GM20431 (cell line): ENCODE results near the gene TMPRSS13.

Experiments
- in situ Hi-C: fragments of 300-500 bp; cut with MseI, MboI; formaldehyde crosslinking; loops from one replicate; pipeline ENCODE4 v1.15.0; 2020; ENCODE audit warnings: low sequenced_read_pairs; ENCODE audit not compliant: unreplicated experiment

The TMPRSS13 gene

GRCh38 chr11:117950993-117951961 is 22.1 kb upstream of the TMPRSS13 start:
- in situ Hi-C loops, result loop anchor here (10.0 kb wide), 1 partner anchor 104 kb away; no protein-coding TSS in a partner anchor

GRCh38 chr11:117950301-117950700 is 21.1 kb upstream of the TMPRSS13 start:
- in situ Hi-C loops, result loop anchor here (10.0 kb wide), 1 partner anchor 104 kb away; no protein-coding TSS in a partner anchor

GRCh38 chr11:117949062-117949461 is 19.9 kb upstream of the TMPRSS13 start:
- in situ Hi-C loops, result loop anchor here (10.0 kb wide), 1 partner anchor 124 kb away; the partner anchor contains the start of gene FXYD2

- in situ Hi-C loops, result loop anchor here (10.0 kb wide), 1 partner anchor 124 kb away; the partner anchor contains the start of gene FXYD2
These were observed 19.3 kb upstream of the TMPRSS13 start for GRCh38 chr11:117948466-117948865.

- in situ Hi-C loops, result loop anchor here (10.0 kb wide), 1 partner anchor 123 kb away; the partner anchor contains the start of gene FXYD2
These were observed 18.5 kb upstream of the TMPRSS13 start for GRCh38 chr11:117947751-117948150.

- in situ Hi-C loops, result loop anchor here (10.0 kb wide), 1 partner anchor 122 kb away; the partner anchor contains the start of gene FXYD2
These were observed 17.8 kb upstream of the TMPRSS13 start for GRCh38 chr11:117946842-117947526.

GRCh38 chr11:117946156-117946841 is 17.1 kb upstream of the TMPRSS13 start:
- in situ Hi-C loops, result loop anchor here (10.0 kb wide), 1 partner anchor 121 kb away; the partner anchor contains the start of gene FXYD2

- in situ Hi-C loops, result loop anchor here (10.0 kb wide), 1 partner anchor 120 kb away; the partner anchor contains the start of gene FXYD2
These were observed 16.0 kb upstream of the TMPRSS13 start for GRCh38 chr11:117945047-117945810.

GRCh38 chr11:117944554-117944953 is 15.4 kb upstream of the TMPRSS13 start:
- in situ Hi-C loops, result loop anchor here (10.0 kb wide), 1 partner anchor 120 kb away; the partner anchor contains the start of gene FXYD2

- in situ Hi-C loops, result loop anchor here (10.0 kb wide), 1 partner anchor 117 kb away; the partner anchor contains the start of gene FXYD2
These were observed 12.9 kb upstream of the TMPRSS13 start for GRCh38 chr11:117941976-117942654.

GRCh38 chr11:117941163-117941707 is 12.0 kb upstream of the TMPRSS13 start:
- in situ Hi-C loops, result loop anchor here (10.0 kb wide), 1 partner anchor 116 kb away; the partner anchor contains the start of gene FXYD2

- in situ Hi-C loops, result loop anchor here (10.0 kb wide), 1 partner anchor 116 kb away; the partner anchor contains the start of gene FXYD2
These were observed 11.5 kb upstream of the TMPRSS13 start for GRCh38 chr11:117940736-117941135.

- in situ Hi-C loops, result no loop called here
These were observed 7.8 kb upstream of the TMPRSS13 start for GRCh38 chr11:117936973-117937372.

- in situ Hi-C loops, result no loop called here
These were observed 5.5 kb upstream of the TMPRSS13 start for GRCh38 chr11:117934526-117935307.

GRCh38 chr11:117933930-117934329 is 4.7 kb upstream of the TMPRSS13 start:
- in situ Hi-C loops, result no loop called here

- in situ Hi-C loops, result no loop called here
These were observed 4.3 kb upstream of the TMPRSS13 start for GRCh38 chr11:117933475-117933874.

- in situ Hi-C loops, result no loop called here
These were observed 3.7 kb upstream of the TMPRSS13 start for GRCh38 chr11:117932947-117933346.
